GM08714 (cell line): Measurements from ENCODE around the gene NUP43.

Source experiments
- H3K4me3 ChIP-seq: fragments of 200-500 bp; sonication (Bioruptor generic); 2 replicates; pipeline ENCODE4 v1.5.1; 2014; ENCODE audit warnings: mild to moderate bottlenecking, low read length, inconsistent platforms
- ZNF274 ChIP-seq: IDR thresholded peaks from 2 replicates; pipeline ENCODE4 v1.6.1; 2012; ENCODE audit warnings: mild to moderate bottlenecking, low read depth, low read length

NUP43 gene

GRCh38 chr6:149746147-149746946, at the start of gene NUP43:
Gene NUP43 (minus strand): TSS chr6:149746529. CDS start chr6:149746495, 34 bp downstream.
- no peak for TF ChIP-seq ZNF274
- H3K4me3 ChIP-seq, result peak within 1 kb of the TSS; percentile 70

DNA sequence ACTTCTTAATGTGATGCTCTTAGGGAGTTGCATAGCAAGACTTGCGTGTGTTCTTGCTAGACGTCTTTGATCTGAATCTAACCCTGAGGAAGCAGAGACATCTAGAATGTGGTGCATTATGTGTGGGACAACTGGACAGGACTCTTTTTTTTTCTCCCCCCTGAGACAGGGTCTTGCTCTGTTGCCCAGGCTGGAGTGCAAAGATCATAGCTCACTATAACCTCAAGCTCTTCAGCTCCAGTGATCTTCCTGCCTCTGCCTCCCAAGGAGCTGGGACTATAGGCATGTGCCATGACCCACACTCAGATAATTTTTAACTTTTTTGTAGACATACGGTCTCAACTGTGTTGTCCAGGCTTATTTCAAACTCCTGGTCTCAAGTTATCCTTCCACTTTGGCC, 37.2 kb upstream of the NUP43 start:
- no peak overlapping the region for H3K4me3 ChIP-seq
- TF ChIP-seq ZNF274, result no peak

GRCh38 chr6:149782337-149782736, 36.0 kb upstream of the NUP43 start:
- no peak overlapping the region for H3K4me3 ChIP-seq
- TF ChIP-seq ZNF274, result no peak

DNA sequence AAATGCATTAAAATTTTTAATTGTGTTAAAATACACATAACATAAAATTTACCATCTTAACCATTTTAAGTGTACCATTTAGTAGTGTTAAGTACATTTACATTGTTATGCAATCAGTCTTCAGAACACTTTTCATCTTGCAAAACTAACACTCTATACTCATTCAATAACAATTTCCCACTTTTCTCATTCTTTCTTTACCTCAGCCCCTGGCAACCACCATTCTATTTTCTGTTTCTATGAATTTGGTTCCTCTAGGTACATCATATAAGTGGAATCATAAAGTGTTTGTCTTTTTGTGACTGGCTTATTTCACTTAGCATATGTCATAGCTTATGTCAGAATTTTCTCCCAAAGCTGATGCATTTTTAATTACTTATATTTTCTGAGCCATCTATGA, 35.4 kb upstream of the NUP43 start:
- no peak for TF ChIP-seq ZNF274
- H3K4me3 ChIP-seq, result no peak overlapping the region

DNA sequence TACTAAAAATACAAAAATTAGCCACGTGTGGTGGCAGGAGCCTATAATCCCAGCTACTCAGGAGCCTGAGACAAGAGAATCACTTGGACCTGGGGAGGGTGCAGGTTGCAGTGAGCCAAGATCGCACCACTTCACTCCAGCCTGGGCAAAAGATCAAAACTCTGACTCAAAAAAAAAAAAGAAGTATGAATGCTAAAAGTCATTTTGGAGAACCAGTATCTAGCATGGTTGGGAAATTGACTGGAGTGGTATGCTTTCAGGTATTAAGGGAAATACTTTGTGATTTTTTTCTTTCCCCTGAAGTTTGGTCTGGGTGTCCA, 33.3 kb upstream of the NUP43 start:
- no peak overlapping the region for H3K4me3 ChIP-seq
- TF ChIP-seq ZNF274, result no peak

DNA sequence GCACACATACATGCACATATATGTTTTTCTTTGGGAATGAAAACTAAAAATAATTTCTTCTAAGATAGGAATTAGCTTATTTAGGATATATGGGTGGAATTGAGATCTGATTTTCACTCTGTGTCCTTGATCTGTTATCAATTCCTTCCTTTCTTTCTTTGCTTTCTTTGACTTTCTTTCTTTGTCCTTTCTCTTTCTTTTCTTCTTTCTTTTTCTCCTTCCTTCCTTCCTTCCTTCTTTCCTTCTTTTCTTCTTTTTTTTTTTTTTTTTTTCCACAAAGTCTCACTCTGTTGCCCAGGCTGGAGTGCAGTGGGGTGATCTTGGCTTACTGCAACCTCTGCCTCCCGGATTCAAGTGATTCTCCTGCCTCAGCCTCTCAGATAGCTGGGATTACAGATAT, 31.3 kb upstream of the NUP43 start:
- H3K4me3 ChIP-seq, result no peak overlapping the region
- TF ChIP-seq ZNF274, result no peak

- H3K4me3 ChIP-seq, result no peak overlapping the region
- no peak for TF ChIP-seq ZNF274
Observed at GRCh38 chr6:149771925-149772324, 25.6 kb upstream of the NUP43 start.

GRCh38 chr6:149771185-149771584, 24.9 kb upstream of the NUP43 start:
- no peak for TF ChIP-seq ZNF274

GRCh38 chr6:149769676-149770075, 23.3 kb upstream of the NUP43 start:
- TF ChIP-seq ZNF274, result no peak
- H3K4me3 ChIP-seq, result no peak overlapping the region

More at GRCh38 chr6:149771185-149771584, 24.9 kb upstream of the NUP43 start:
- no peak overlapping the region for H3K4me3 ChIP-seq

DNA sequence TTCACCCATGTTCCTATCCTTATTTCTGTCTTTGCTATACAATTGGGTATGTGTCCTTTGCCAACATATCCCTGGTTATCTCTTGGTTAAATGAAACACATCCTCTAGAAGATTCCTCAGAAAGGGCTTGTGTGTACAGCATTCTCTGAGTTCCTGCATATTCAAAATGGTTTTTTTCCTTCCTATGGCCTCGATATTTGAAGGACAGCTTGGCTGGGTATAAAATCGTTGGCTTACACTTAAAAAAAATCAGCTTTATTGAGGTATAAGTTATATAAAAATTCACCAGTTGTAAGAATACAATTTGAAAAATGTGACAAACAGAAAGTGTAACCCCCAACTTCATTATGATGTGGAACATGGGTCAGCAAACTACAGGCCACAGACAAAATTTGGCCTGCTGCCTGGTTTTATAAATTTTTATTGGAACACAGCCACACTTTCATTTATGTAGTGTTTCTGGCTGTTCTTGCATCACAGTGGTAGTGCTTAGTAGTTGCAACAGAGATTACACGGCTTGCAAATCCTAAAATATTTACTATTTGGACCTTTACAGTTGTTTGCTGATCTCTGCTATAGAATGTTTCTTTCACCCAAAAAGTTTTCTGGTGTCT, 19.9 kb upstream of the NUP43 start:
- no peak overlapping the region for H3K4me3 ChIP-seq
- no peak for TF ChIP-seq ZNF274

DNA sequence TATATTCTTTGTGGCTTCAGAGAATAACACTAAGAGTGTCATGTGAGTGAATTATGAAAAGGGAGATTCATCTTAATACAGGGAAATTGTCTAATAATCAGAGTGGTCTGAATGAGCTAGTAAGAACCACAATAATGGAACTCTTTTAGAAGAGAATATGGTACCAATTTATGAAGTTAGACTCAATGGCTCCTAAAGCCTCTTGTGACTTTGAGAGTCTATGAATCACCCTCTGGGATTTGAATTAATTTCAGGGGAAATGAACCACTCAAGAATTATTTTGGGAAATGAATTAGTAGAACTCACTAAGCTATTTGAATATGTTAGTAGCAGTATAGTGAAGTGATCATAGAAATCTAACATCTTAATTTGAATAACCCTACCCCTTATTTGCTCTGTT, 17.5 kb upstream of the NUP43 start:
- H3K4me3 ChIP-seq, result no peak overlapping the region
- TF ChIP-seq ZNF274, result no peak

GRCh38 chr6:149761438-149761837, 15.1 kb upstream of the NUP43 start:
- H3K4me3 ChIP-seq, result no peak overlapping the region
- TF ChIP-seq ZNF274, result no peak

GRCh38 chr6:149756261-149756636, 9.9 kb upstream of the NUP43 start:
- no peak overlapping the region for H3K4me3 ChIP-seq
- no peak for TF ChIP-seq ZNF274

DNA sequence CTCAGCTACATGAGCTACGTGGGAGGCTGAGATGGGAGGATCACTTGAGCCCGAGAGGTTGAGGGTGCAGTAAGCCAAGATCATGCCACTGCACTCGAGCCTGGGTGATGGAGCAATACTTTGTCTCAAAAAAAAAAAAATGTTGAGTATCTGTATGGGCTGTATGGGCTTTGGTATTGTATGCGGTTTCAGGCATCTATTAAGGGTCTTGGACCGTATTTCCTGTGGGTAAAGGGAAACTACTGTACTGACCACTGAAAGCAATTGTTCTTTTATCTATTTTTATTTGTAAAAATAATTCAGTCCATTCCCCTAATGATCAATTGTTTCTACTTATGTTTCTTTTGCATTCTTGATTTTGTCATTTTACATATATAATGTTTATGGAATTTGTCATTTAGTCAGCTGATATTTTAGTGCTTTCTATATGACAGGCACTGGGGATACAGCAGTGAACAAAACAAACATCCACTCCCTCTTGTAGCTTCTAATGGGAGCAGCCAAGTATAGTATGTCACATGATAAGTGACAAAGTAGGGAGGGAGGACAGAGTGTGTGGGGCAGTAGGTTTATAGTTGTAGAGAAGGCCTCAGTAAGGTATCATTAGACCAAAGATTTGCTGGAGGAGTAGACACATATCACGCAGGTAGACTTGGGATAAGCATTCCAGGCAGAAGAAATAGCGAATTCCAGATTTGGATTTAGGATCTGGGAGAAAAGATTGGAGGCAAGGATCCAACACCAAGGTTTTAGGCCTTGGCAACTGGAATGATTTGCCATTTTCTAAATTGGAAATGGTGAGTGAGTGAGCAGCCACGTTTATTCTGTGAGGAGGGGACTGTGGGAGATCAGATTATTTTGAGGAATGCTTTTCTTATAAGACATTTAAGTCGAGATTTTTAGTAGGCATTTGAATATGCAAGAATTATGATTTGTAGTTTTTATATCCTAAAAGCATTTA, 9.3 kb upstream of the NUP43 start:
- TF ChIP-seq ZNF274, result no peak
- no peak overlapping the region; the same call in 1 of the 2 replicates for H3K4me3 ChIP-seq
